Cardiac muscle cell (in vitro differentiated cells and primary cell): ENCODE measurements around the gene SELENOK. TPM values are rescaled to one million over a fixed set of nuclear protein-coding genes. Genes with fewer than 3 reads are reported as not detected.

Experiments
- DNase-seq, 2 donors: peaks; one replicate each; pipeline versions ENCODE4 v3.0.0 to v3.0.0-alpha.2; 2010 to 2017; ENCODE audit warnings: low read depth in 1 of 2, low spot score in 1 of 2
- H3K27ac ChIP-seq: fragments of 200-600 bp; sonication (generic); 2 replicates; pipeline ENCODE4 v1.5.1; 2016
- H3K27me3 ChIP-seq: fragments of 200-600 bp; sonication (generic); 2 replicates; pipeline ENCODE4 v1.6.0; 2016; ENCODE audit warnings: control low read depth
- H3K36me3 ChIP-seq: fragments of 200-600 bp; sonication (generic); 2 replicates; pipeline ENCODE4 v1.5.1; 2016; ENCODE audit warnings: control low read depth
- H3K4me1 ChIP-seq: fragments of 200-600 bp; sonication (generic); 2 replicates; pipeline ENCODE4 v1.8.1; 2017; ENCODE audit warnings: low read depth, mild to moderate bottlenecking, mixed run types
- H3K4me3 ChIP-seq: fragments of 200-600 bp; sonication (generic); 2 replicates; pipeline ENCODE4 v1.5.1; 2016; ENCODE audit warnings: mild to moderate bottlenecking
- H3K9me3 ChIP-seq: fragments of 200-600 bp; sonication (generic); 2 replicates; pipeline ENCODE4 v1.5.1; 2017; ENCODE audit warnings: low read depth, mild to moderate bottlenecking, control low read depth
- polyA plus RNA-seq: library from polyadenylated mRNA; unstranded; fragments of >200 nt; fragmentation: Nextera tagmentation; extraction: Ambion mirVana; gene quantifications from 2 replicates; pipeline ENCODE4 v1.2.1, GENCODE V29; 2016
- total RNA-seq: library from RNA; depleted of rRNA; stranded (reverse); fragments of >200 nt; gene quantifications from 2 replicates; pipeline ENCODE4 v1.2.3, GENCODE V29; 2016
- TF ChIP-seq, protein P1 (sequence below): IDR thresholded peaks from 2 replicates; pipeline ENCODE4 v1.5.1; 2012; ENCODE audit warnings: low read depth, mild to moderate bottlenecking, low read length

The SELENOK gene
- total and polyA plus RNA-seq, 2 experiments from 2014 or later: 77.8 to 227 TPM

DNA sequence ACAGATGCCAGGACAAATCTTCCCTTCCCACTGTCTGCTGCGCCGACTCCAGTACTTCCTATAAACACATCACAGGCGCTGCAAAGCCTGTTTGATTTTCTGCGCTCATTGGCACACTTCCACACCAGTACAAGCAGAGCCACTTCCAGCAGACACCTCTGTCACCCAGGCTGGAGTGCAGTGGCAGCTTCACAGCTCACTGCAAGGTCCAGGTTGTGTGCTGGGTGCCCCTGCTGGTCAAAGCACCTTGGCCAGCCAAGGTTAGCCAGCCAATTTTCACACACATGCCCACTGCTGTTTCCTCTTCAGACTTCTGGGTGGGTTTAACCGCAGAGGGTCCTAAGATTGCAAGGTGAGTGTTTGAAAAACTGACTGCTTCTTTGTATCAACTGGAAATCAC is 50.4 kb downstream of the SELENOK start:
- H3K4me3 ChIP-seq: no peak overlapping the region
- TF ChIP-seq, protein P1, sequence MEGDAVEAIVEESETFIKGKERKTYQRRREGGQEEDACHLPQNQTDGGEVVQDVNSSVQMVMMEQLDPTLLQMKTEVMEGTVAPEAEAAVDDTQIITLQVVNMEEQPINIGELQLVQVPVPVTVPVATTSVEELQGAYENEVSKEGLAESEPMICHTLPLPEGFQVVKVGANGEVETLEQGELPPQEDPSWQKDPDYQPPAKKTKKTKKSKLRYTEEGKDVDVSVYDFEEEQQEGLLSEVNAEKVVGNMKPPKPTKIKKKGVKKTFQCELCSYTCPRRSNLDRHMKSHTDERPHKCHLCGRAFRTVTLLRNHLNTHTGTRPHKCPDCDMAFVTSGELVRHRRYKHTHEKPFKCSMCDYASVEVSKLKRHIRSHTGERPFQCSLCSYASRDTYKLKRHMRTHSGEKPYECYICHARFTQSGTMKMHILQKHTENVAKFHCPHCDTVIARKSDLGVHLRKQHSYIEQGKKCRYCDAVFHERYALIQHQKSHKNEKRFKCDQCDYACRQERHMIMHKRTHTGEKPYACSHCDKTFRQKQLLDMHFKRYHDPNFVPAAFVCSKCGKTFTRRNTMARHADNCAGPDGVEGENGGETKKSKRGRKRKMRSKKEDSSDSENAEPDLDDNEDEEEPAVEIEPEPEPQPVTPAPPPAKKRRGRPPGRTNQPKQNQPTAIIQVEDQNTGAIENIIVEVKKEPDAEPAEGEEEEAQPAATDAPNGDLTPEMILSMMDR: no peak
- DNase-seq: no peak
- H3K9me3 ChIP-seq: no peaks in the 10 kb centered on the region
- H3K36me3 ChIP-seq: no peaks in the 10 kb centered on the region
- no peaks in the 10 kb centered on the region for H3K27me3 ChIP-seq
- peaks cover 7% of the 10 kb centered on the region for H3K4me1 ChIP-seq
- H3K27ac ChIP-seq: no peak overlapping the region

DNA sequence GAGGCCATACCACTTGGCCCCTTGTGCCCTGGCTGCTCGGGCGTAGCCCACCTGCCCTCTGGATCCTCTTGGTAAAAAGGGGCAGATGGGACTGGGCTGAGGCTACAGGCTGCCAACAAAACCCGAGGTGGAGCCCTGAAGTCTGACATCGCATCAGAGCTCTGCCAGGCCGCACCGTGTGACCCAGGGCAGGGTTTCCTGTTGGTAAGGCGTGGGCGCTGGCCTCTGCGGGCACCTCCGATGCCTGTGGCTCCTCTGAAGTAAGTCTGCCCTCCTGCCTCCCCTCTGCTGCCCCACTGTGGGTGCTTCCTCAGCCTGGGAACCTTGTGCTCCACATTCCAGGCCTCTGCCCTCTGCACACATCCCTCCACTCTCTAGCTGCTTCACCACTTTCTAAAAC is 54.3 kb downstream of the SELENOK start:
- TF ChIP-seq, protein P1: no peak
- no peaks in the 10 kb centered on the region for H3K36me3 ChIP-seq

DNA sequence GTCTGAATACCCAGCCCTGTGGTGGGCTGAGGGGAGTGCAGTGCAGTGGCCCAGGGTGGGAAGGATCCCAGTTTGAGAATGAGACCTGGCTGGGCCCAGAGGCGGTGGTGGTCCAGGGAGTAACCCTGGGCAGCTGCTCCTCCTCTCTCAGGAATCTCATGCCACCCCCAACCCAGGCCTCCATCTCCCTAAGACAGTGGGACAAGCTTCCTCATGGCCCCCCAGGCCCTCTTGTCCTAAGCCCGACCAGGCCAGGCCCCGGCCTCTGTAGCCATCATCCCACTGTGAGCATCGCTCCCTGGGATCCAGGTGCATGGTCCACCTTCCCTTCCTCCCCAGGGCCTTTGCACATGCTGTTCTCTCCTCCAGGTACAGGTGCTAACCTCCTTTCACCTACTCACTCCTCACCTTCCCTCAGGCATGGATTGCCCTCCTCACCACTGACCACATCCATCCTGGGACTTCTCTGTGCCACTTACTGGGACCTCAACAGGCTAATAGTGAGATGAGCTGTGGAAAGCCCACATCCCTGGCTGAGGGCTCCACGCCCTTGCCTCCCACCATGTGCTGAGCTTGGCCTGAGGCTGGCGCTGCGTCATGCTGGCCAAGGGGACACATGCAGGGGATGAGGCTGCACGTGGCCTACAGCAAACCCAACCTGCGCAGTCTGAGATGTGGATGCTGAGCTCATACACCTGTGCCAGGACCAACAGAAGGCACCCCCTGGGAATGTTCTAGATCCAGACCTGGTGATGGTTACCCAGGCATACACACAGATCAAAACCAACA is 55.4 kb downstream of the SELENOK start:
- H3K27ac ChIP-seq: no peak overlapping the region
- H3K9me3 ChIP-seq: no peaks in the 10 kb centered on the region
- H3K27me3 ChIP-seq: no peaks in the 10 kb centered on the region
- no peaks in the 10 kb centered on the region for H3K36me3 ChIP-seq
- TF ChIP-seq, protein P1: no peak
- H3K4me1 ChIP-seq: no peaks in the 10 kb centered on the region
- no peak for DNase-seq
- H3K4me3 ChIP-seq: no peak overlapping the region

More for the DNA sequence above, 54.3 kb downstream of the SELENOK start:
- H3K27ac ChIP-seq: no peak overlapping the region
- no peaks in the 10 kb centered on the region for H3K4me1 ChIP-seq
- H3K4me3 ChIP-seq: no peak overlapping the region
- no peak for DNase-seq
- no peaks in the 10 kb centered on the region for H3K27me3 ChIP-seq
- no peaks in the 10 kb centered on the region for H3K9me3 ChIP-seq

DNA sequence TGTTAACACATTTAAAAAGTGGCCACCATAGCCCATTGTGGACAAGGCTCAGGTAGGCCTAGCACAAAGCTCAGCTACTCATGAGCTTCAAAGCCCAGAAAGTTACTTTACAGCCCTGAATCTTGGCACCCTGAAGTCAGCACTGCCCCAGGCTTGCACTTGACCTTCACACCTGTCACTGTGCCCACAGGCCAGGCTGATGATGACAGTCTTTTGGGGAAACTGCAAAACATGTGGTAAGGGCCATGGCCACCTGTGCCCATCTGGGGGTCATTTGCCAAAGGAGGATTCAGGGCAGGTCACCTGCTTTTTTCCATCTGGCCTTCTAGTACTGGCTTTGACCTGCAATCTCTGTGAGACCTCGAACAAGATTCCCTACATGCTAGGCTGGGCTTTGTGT is 56.4 kb downstream of the SELENOK start:
- H3K9me3 ChIP-seq: no peaks in the 10 kb centered on the region
- DNase-seq: no peak
- H3K4me1 ChIP-seq: no peaks in the 10 kb centered on the region
- no peaks in the 10 kb centered on the region for H3K36me3 ChIP-seq
- no peaks in the 10 kb centered on the region for H3K27me3 ChIP-seq
- TF ChIP-seq, protein P1: no peak
- H3K4me3 ChIP-seq: no peak overlapping the region
- H3K27ac ChIP-seq: no peak overlapping the region

DNA sequence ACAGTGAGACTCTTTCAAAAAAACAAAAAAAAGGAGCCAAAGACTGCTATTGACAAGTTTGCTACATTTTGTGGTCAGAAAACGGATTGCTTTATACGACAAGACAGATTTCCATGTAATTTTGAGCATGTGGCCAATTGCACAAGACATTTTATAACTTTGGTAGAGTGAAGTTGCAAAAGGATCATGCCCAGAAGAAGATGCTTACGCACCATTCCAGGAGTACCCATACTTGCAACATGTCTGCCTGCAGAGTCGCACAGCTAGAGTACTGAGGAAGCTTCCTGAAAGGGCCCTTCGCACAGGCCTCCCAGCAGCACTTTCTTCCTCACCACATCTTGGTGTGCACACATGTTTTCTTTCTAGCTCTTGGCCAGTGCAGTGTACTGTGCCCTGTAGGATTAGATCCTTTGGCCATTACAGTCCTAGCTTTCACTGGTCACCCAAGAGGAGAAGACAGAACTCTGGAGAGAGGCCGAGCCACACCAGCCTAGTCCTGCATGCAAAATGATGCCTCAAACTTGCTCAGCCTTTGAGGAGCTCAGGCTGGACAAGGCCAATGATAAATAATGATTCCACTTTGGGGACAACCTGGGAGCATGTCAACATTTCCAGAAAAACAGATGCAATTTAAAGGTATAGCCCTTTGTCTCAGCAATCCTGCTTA is 57.1 kb downstream of the SELENOK start:
- no peak for DNase-seq
- Histone ChIP-seq H3K4me3 (no peak overlapping the region), H3K27ac (no peak overlapping the region), H3K36me3 (no peaks in the 10 kb centered on the region), H3K9me3 (no peaks in the 10 kb centered on the region), H3K27me3 (no peaks in the 10 kb centered on the region), H3K4me1 (no peaks in the 10 kb centered on the region)
- TF ChIP-seq, protein P1: no peak

Other genes with a start within 250 kb of the SELENOK start
- 11.5 and 36.1 TPM in 2 replicates for gene CHDH, start 45.4 kb downstream of the SELENOK start, total RNA-seq
- gene CHDH, start 45.4 kb downstream of the SELENOK start, polyA plus RNA-seq: 12.8 and 23.3 TPM in 2 replicates
- 8.4 and 13.1 TPM in 2 replicates for gene IL17RB, start 45.3 kb downstream of the SELENOK start, total RNA-seq
- 11.5 and 15.9 TPM in 2 replicates for gene IL17RB, start 45.3 kb downstream of the SELENOK start, polyA plus RNA-seq
- 31.9 and 35.9 TPM in 2 replicates for gene ACTR8, start 9.7 kb downstream of the SELENOK start, total RNA-seq
- gene ACTR8, start 9.7 kb downstream of the SELENOK start, polyA plus RNA-seq: 29.3 and 36.4 TPM in 2 replicates
- gene CACNA2D3, start 230.7 kb upstream of the SELENOK start, total RNA-seq: 0.11 and 0.45 TPM in 2 replicates
- 0.59 and 1.7 TPM in 2 replicates for gene CACNA2D3, start 230.7 kb upstream of the SELENOK start, polyA plus RNA-seq